Panc1 (cell line): ENCODE results near the gene CACNG7. TPM values are rescaled to one million over a fixed set of nuclear protein-coding genes. Genes with fewer than 3 reads are reported as not detected.
A peak's percentile ranks its signal among the peaks of the same experiment; 100 is the strongest.

Experiments used
- ATAC-seq: fragments of 200-7000 bp; cut with Tn5 transposase; 2 replicates; pipeline ENCODE4 v1.9.1; 2020; ENCODE audit warnings: mild to moderate bottlenecking, moderate library complexity
- BruUV-seq: library from RNA; stranded (reverse); fragments of 400-500 nt; replicated peaks from 2 replicates; lab custom pipeline; 2021; lab: Mats Ljungman, UMichigan
- CTCF ChIA-PET: fragments of 300-600 bp; sonication (Branson Sonifier 250); formaldehyde crosslinking; loops from one replicate; lab custom pipeline; 2022; ENCODE audit warnings: antibody characterized with exemption; lab: Charles Lee
- POLR2A ChIA-PET: fragments of 300-600 bp; sonication (Branson Sonifier 250); formaldehyde crosslinking; loops from one replicate; lab custom pipeline; 2022; ENCODE audit warnings: antibody characterized with exemption; lab: Charles Lee
- DNase-seq: peaks from one replicate; pipeline ENCODE4 v3.0.0-alpha.2; 2010; ENCODE audit warnings: low read depth, low spot score
- H3K27ac ChIP-seq: 2 replicates; pipeline ENCODE4 v1.5.1; 2011; ENCODE audit warnings: mild to moderate bottlenecking, low read length, inconsistent platforms
- H3K27me3 ChIP-seq: fragments of 200-500 bp; sonication (Bioruptor generic); 2 replicates; pipeline ENCODE4 v1.6.0; 2014; ENCODE audit warnings: low read length, inconsistent platforms; ENCODE audit not compliant: control insufficient read depth, insufficient read depth
- H3K36me3 ChIP-seq: fragments of 200-500 bp; sonication (Bioruptor generic); 2 replicates; pipeline ENCODE4 v1.5.1; 2014; ENCODE audit warnings: inconsistent platforms, mild to moderate bottlenecking, low read length, moderate library complexity; ENCODE audit not compliant: control insufficient read depth, insufficient read depth
- H3K4me1 ChIP-seq: 2 replicates; pipeline ENCODE4 v1.5.1; 2011; ENCODE audit warnings: inconsistent platforms, mild to moderate bottlenecking, low read length, moderate library complexity; ENCODE audit not compliant: control insufficient read depth, insufficient read depth
- H3K4me3 ChIP-seq, 2 experiments: 2 replicates each; pipeline ENCODE4 v1.5.1; 2011 to 2012; ENCODE audit warnings: low read depth in 2 of 2, low read length in 2 of 2, mild to moderate bottlenecking in 2 of 2, inconsistent platforms in 1 of 2, moderate library complexity in 1 of 2
- H3K9me3 ChIP-seq: fragments of 200-500 bp; sonication (Bioruptor generic); 2 replicates; pipeline ENCODE4 v1.5.1; 2014; ENCODE audit warnings: low read depth, mild to moderate bottlenecking, inconsistent platforms, low read length, moderate library complexity; ENCODE audit not compliant: control insufficient read depth, insufficient read depth
- CTCF ChIP-seq: fragments of 450-650 bp; IDR thresholded peaks from 2 replicates; pipeline ENCODE4 v1.5.1; 2017; ENCODE audit warnings: mild to moderate bottlenecking
- POLR2AphosphoS5 ChIP-seq: IDR thresholded peaks from 2 replicates; pipeline ENCODE4 v1.6.1; 2012; ENCODE audit warnings: mild to moderate bottlenecking, low read depth, low read length, moderate library complexity
- REST ChIP-seq, 2 experiments: IDR thresholded peaks; 2 replicates each; pipeline ENCODE4 v1.6.1; 2011 to 2012; ENCODE audit warnings: low read depth in 2 of 2, control low read depth in 1 of 2, low read length in 1 of 2, mild to moderate bottlenecking in 1 of 2, moderate library complexity in 1 of 2; ENCODE audit not compliant: insufficient read depth in 1 of 2
- SIN3A ChIP-seq: IDR thresholded peaks from 2 replicates; pipeline ENCODE4 v1.6.1; 2012; ENCODE audit warnings: low read depth, mild to moderate bottlenecking, low read length, moderate library complexity, borderline replicate concordance; ENCODE audit not compliant: insufficient read depth
- TCF7L2 ChIP-seq: IDR thresholded peaks from 2 replicates; pipeline ENCODE4 v1.6.1; 2011; ENCODE audit warnings: mild to moderate bottlenecking, low read depth, low read length, inconsistent platforms
- in situ Hi-C: cut with HindIII; loops from 2 replicates; pipeline ENCODE4 v1.10.0; 2016; ENCODE audit warnings: low sequenced_read_pairs, low pct_unique_long_range_greater_than_20kb
- intact Hi-C: fragments of 100-400 bp; cut with micrococcal nuclease; formaldehyde crosslinking; loops from one replicate; pipeline ENCODE4 v1.10.0; 2022; ENCODE audit not compliant: unreplicated experiment
- total RNA-seq: library from RNA; stranded (reverse); gene quantifications from one replicate; pipeline ENCODE4 v1.2.1, GENCODE V29; 2021; ENCODE audit not compliant: unreplicated experiment

The CACNG7 gene
- total RNA-seq, 1 experiment from 2014 or later, result 7.7 TPM

GRCh38 chr19:53892981-53893325 is 16.1 kb upstream of the CACNG7 start:
- ATAC-seq (peak; percentile 85), DNase-seq (no peak)
- H3K36me3 ChIP-seq, result no peaks in the 10 kb centered on the region
- CTCF ChIA-PET, result no interaction called here
- no peaks in the 10 kb centered on the region for H3K27me3 ChIP-seq
- in situ Hi-C loops (no loop called here), intact Hi-C loops (no loop called here)
- POLR2A ChIA-PET, result no interaction called here
- H3K4me1 ChIP-seq, result peaks cover 13% of the 10 kb centered on the region
- BruUV-seq, result no TSS peak
- TF ChIP-seq CTCF (no peak), POLR2AphosphoS5 (no peak), REST (IDR thresholded peaks at IDR 0.05; ENCODE audit: insufficient read depth in 1 of 2, low read depth in 2 of 2, low read length in 1 of 2) (no peak), TCF7L2 (no peak), SIN3A (no peak)
- no peak overlapping the region for H3K27ac ChIP-seq
- H3K9me3 ChIP-seq, result no peaks in the 10 kb centered on the region
- no peak overlapping the region for H3K4me3 ChIP-seq

- Histone ChIP-seq H3K9me3 (no peaks in the 10 kb centered on the region), H3K27me3 (no peaks in the 10 kb centered on the region), H3K4me3 (no peak overlapping the region), H3K27ac (no peak overlapping the region), H3K36me3 (no peaks in the 10 kb centered on the region), H3K4me1 (peaks cover 12% of the 10 kb centered on the region)
- ATAC-seq (no peak), DNase-seq (no peak)
- ChIA-PET CTCF (no interaction called here), POLR2A (no interaction called here)
- in situ Hi-C loops (no loop called here), intact Hi-C loops (no loop called here)
- TF ChIP-seq POLR2AphosphoS5 (no peak), CTCF (no peak), TCF7L2 (no peak), SIN3A (no peak), REST (IDR thresholded peaks at IDR 0.05; ENCODE audit: insufficient read depth in 1 of 2, low read depth in 2 of 2, low read length in 1 of 2) (no peak)
- BruUV-seq, result no TSS peak
These were observed 14.4 kb upstream of the CACNG7 start for GRCh38 chr19:53894707-53895106.
